Measurements from ENCODE around the gene PEX10. TPM values are rescaled to one million over a fixed set of nuclear protein-coding genes. Genes with fewer than 3 reads are reported as not detected.
A peak's percentile ranks its signal among the peaks of the same experiment; 100 is the strongest.

The PEX10 gene
- total and polyA plus RNA-seq, 10 of the 15 experiments (the other 5 are each of a cell fraction or from before 2014, with no cell fraction given) = 0.24 to 24.9 (median 16.8) TPM; not detected in 1

DNA sequence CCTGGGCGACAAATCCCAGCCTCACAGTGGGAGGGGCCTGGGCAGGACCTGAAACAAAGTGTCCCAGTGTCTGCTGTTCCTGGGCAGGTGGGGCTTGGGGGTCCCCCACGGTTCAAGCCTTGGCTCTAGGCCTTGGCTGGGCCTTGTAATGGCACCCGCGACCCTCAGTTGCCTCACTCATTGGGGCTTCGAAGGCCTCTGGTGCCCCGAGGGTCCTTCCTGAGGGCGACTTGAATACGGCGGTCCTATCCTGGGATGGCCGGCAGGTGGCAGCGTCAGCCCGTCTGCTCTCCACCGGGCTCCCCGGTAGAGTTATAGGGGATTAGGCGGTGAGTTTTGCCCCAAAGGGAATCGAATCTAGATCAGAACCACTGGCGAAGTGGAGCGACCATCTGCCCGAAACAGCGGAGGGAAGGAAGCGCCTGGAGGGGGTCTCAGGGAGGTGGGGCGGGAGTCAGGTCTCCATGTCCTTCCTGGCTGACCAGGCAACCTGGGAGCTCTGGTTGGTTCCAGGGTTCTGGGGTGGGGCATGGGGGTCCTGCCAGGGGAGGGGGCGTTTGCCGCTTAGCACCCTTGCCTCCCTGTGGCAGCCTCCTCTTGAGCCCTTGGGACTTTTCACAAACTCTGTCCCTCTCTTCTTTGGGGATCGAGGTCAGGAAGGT lies 2.1 kb upstream of the PEX10 start (continued):
- TF ChIP-seq SMC3 (IDR thresholded peaks at IDR 0.05; ENCODE audit: borderline replicate concordance, low read length) = peak; percentile 91
- no peak for TF ChIP-seq FOS (IDR thresholded peaks at IDR 0.05; ENCODE audit: borderline replicate concordance, extremely low read depth, insufficient read length)
- 0 out of 2 replicates have a peak, but pooled peaks have one; percentile 27 for TF ChIP-seq LARP7 (IDR thresholded peaks at IDR 0.05)
- TF ChIP-seq BHLHE40 (IDR thresholded peaks at IDR 0.05; ENCODE audit: borderline replicate concordance in 1 of 2, low read depth in 2 of 2, low read length in 1 of 2) = peak; percentile 4 to 36; a peak in 1 of 4 replicates
- TF ChIP-seq STAT1 (conservative IDR thresholded peaks at IDR 0.05) = no peak
- no peak for TF ChIP-seq CHD4 (IDR thresholded peaks at IDR 0.05)
- TF ChIP-seq MEF2B (IDR thresholded peaks at IDR 0.05; ENCODE audit: partially characterized antibody, poor library complexity, severe bottlenecking) = peak; percentile 16
- no peak for TF ChIP-seq SKIL (IDR thresholded peaks at IDR 0.05; ENCODE audit: low read depth, poor library complexity, severe bottlenecking)
- TF ChIP-seq, protein P1, sequence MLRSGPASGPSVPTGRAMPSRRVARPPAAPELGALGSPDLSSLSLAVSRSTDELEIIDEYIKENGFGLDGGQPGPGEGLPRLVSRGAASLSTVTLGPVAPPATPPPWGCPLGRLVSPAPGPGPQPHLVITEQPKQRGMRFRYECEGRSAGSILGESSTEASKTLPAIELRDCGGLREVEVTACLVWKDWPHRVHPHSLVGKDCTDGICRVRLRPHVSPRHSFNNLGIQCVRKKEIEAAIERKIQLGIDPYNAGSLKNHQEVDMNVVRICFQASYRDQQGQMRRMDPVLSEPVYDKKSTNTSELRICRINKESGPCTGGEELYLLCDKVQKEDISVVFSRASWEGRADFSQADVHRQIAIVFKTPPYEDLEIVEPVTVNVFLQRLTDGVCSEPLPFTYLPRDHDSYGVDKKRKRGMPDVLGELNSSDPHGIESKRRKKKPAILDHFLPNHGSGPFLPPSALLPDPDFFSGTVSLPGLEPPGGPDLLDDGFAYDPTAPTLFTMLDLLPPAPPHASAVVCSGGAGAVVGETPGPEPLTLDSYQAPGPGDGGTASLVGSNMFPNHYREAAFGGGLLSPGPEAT (IDR thresholded peaks at IDR 0.05; ENCODE audit: low read depth) = 0 out of 2 replicates have a peak, but pooled peaks have one; percentile 26
- TF ChIP-seq TCF3 (IDR thresholded peaks at IDR 0.05; ENCODE audit: borderline replicate concordance, insufficient read depth, low read depth, low read length) = no peak
- no peak for TF ChIP-seq ZNF687 (IDR thresholded peaks at IDR 0.05)
